K562 (cell line): ENCODE data around the gene ITPR3. TPM values are rescaled to one million over a fixed set of nuclear protein-coding genes. Genes with fewer than 3 reads are reported as not detected.
A peak's percentile ranks its signal among the peaks of the same experiment; 100 is the strongest.

Experiments used
- CXXC5 ChIP-seq: fragments of 250-450 bp; sonication (Bioruptor Pico); IDR thresholded peaks from 2 replicates; pipeline ENCODE4 v1.8.0; 2022; ENCODE audit warnings: inconsistent platforms, mild to moderate bottlenecking, moderate library complexity
- E2F6 ChIP-seq, 2 experiments: IDR thresholded peaks; 2 replicates each; pipeline ENCODE4 v1.6.1; 2011; ENCODE audit warnings: borderline replicate concordance in 1 of 2, control low read depth in 1 of 2, low read depth in 1 of 2, low read length in 1 of 2, mild to moderate bottlenecking in 1 of 2, mixed read lengths in 1 of 2, moderate library complexity in 1 of 2; ENCODE audit not compliant: insufficient read depth in 1 of 2, insufficient read length in 1 of 2, poor library complexity in 1 of 2, severe bottlenecking in 1 of 2; ENCODE audit errors: extremely low read depth in 1 of 2
- ETV1 ChIP-seq: fragments of 450-650 bp; conservative IDR thresholded peaks from 2 replicates; pipeline ENCODE4 v1.6.1; 2016; ENCODE audit warnings: missing genetic modification characterization, control low read depth, low read depth, missing compliant biosample characterization
- FOS ChIP-seq: IDR thresholded peaks from 3 replicates; pipeline ENCODE4 v1.6.1; 2011; ENCODE audit not compliant: insufficient read length; ENCODE audit errors: extremely low read depth
- HBP1 ChIP-seq: fragments of 450-650 bp; formaldehyde crosslinking; IDR thresholded peaks from 2 replicates; pipeline ENCODE4 v1.4.0; 2022; ENCODE audit warnings: missing genetic modification characterization
- MXI1 ChIP-seq: IDR thresholded peaks from 2 replicates; pipeline ENCODE4 v1.6.1; 2011; ENCODE audit warnings: low read depth, mild to moderate bottlenecking, improper control_type of control experiment, low read length
- NFATC3 ChIP-seq: fragments of 450-650 bp; IDR thresholded peaks from 2 replicates; pipeline ENCODE4 v1.6.1; 2017; ENCODE audit warnings: mild to moderate bottlenecking
- NRF1 ChIP-seq, 2 experiments: fragments of 450-650 bp; IDR thresholded peaks in 1 of 2; conservative IDR thresholded peaks in 1 of 2; 2 replicates each; pipeline ENCODE4 v1.6.1; 2014; ENCODE audit warnings: mild to moderate bottlenecking in 2 of 2
- PYGO2 ChIP-seq: fragments of 450-650 bp; IDR thresholded peaks from 2 replicates; pipeline ENCODE4 v1.6.1; 2016; ENCODE audit warnings: mild to moderate bottlenecking, missing genetic modification characterization, moderate library complexity, missing compliant biosample characterization
- TRIM24 ChIP-seq, 2 experiments: fragments of 450-650 bp; IDR thresholded peaks; 2 replicates each; pipeline ENCODE4 v1.6.1; 2016
- YY1 ChIP-seq, 3 experiments: IDR thresholded peaks; 2 replicates each; pipeline ENCODE4 v1.6.1; 2011; ENCODE audit warnings: low read length in 2 of 3, mild to moderate bottlenecking in 2 of 3, moderate library complexity in 2 of 3, borderline replicate concordance in 1 of 3, control low read depth in 1 of 3, low read depth in 1 of 3; ENCODE audit not compliant: insufficient read depth in 3 of 3, insufficient replicate concordance in 2 of 3, control insufficient read depth in 1 of 3, insufficient read length in 1 of 3; ENCODE audit errors: extremely low read depth in 1 of 3
- ZNF77 ChIP-seq: fragments of 250-450 bp; sonication (Bioruptor Pico); IDR thresholded peaks from 2 replicates; pipeline ENCODE4 v1.5.0; 2020
- polyA plus RNA-seq, 8 experiments: library from polyadenylated mRNA; depleted of rRNA in 4 of 8; stranded (reverse) in 5 of 8; unstranded in 3 of 8; fragments of >200 nt; fragmentation: Nextera tagmentation in 2 of 8; fragmentation: Illumina TruSeq in 1 of 8; extraction: Ambion mirVana in 2 of 8; extraction: Trizol in 1 of 8; gene quantifications; 2 replicates each; pipeline versions ENCODE4 v1.2.1 to v1.2.3, GENCODE V29; 2011 to 2014; ENCODE audit warnings: inconsistent platforms in 1 of 8, missing spikeins in 1 of 8
- total RNA-seq, 7 experiments: library from RNA; depleted of rRNA in 6 of 7; stranded (reverse); fragments of >200 nt in 6 of 7; fragmentation: Illumina TruSeq in 2 of 7; extraction: Trizol in 2 of 7; gene quantifications; 2 replicates each; pipeline versions ENCODE4 v1.2.1 to v1.2.3, GENCODE V29; 2011 to 2021; ENCODE audit warnings: low replicate concordance in 1 of 7
- TF ChIP-seq, protein P1 (sequence below): sonication (generic); formaldehyde crosslinking; IDR thresholded peaks from 2 replicates; pipeline ENCODE4 v1.8.1; 2023; ENCODE audit warnings: missing genetic modification reagents, mild to moderate bottlenecking, borderline replicate concordance
- TF ChIP-seq, protein P2 (sequence below): fragments of 250-450 bp; sonication (Bioruptor Pico); IDR thresholded peaks from 2 replicates; pipeline ENCODE4 v1.5.0; 2022; ENCODE audit warnings: mild to moderate bottlenecking

The ITPR3 gene
- total and polyA plus RNA-seq, 9 of the 15 experiments (the other 6 are each of a cell fraction or from before 2014, with no cell fraction given), result 0.39 to 35.7 (median 13.2) TPM

DNA sequence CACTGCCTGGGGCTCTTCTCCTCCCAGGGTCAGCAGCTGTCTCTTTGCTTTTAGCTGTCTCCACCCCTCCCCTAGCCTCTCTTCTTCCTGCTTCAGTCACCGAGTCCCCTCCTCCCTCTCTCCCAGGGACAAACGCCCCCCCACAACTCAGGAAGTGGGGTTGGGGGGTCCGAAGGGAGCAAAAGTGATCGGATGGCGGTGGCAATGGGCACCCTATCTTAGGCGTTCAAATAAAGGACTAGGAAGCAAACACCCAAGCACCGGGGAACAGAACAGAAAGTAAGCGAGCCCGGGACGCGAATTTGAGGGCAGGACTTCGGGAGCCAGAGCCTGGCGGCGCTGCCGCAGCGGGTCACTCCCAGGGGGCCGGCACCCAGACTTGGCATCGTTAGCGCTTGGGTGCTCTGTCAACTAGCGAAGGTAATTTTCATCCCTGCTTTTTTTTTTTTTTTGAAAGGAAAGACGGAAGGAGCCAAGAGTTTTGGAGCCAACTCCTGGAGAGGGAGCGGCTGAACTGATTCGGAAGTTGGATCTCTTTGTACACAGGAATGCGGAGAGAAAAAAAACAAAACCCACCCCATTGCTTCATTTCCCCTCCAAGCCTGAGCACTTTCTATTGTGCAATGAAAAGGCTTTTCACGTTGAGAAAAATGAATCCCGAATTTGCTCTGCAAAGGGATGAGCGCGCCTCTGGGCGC is 815 bp upstream of the ITPR3 start (continued):
- peak in 1 of 2 experiments; percentile 25 for TF ChIP-seq E2F6 (IDR thresholded peaks at IDR 0.05; ENCODE audit: borderline replicate concordance in 1 of 2, extremely low read depth in 1 of 2, insufficient read depth in 1 of 2, insufficient read length in 1 of 2, low read depth in 1 of 2, low read length in 1 of 2, poor library complexity in 1 of 2, severe bottlenecking in 1 of 2)
- TF ChIP-seq MXI1, result no peak
- TF ChIP-seq NFATC3, result peak; percentile 83; the same call in 1 of the 2 replicates
- TF ChIP-seq CXXC5 (CRISPR knock-in tag), result peak; percentile 9; the same call in 1 of the 2 replicates
- TF ChIP-seq, protein P1, sequence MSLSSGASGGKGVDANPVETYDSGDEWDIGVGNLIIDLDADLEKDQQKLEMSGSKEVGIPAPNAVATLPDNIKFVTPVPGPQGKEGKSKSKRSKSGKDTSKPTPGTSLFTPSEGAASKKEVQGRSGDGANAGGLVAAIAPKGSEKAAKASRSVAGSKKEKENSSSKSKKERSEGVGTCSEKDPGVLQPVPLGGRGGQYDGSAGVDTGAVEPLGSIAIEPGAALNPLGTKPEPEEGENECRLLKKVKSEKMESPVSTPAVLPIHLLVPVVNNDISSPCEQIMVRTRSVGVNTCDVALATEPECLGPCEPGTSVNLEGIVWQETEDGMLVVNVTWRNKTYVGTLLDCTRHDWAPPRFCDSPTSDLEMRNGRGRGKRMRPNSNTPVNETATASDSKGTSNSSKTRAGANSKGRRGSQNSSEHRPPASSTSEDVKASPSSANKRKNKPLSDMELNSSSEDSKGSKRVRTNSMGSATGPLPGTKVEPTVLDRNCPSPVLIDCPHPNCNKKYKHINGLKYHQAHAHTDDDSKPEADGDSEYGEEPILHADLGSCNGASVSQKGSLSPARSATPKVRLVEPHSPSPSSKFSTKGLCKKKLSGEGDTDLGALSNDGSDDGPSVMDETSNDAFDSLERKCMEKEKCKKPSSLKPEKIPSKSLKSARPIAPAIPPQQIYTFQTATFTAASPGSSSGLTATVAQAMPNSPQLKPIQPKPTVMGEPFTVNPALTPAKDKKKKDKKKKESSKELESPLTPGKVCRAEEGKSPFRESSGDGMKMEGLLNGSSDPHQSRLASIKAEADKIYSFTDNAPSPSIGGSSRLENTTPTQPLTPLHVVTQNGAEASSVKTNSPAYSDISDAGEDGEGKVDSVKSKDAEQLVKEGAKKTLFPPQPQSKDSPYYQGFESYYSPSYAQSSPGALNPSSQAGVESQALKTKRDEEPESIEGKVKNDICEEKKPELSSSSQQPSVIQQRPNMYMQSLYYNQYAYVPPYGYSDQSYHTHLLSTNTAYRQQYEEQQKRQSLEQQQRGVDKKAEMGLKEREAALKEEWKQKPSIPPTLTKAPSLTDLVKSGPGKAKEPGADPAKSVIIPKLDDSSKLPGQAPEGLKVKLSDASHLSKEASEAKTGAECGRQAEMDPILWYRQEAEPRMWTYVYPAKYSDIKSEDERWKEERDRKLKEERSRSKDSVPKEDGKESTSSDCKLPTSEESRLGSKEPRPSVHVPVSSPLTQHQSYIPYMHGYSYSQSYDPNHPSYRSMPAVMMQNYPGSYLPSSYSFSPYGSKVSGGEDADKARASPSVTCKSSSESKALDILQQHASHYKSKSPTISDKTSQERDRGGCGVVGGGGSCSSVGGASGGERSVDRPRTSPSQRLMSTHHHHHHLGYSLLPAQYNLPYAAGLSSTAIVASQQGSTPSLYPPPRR (CRISPR knock-in tag), result no peak
- TF ChIP-seq ETV1, result peak; percentile 35; the same call in 1 of the 2 replicates
- TF ChIP-seq ZNF77 (CRISPR knock-in tag), result no peak
- TF ChIP-seq NRF1 (conservative IDR thresholded peaks at IDR 0.05 in 1 of 2, IDR thresholded peaks at IDR 0.05 in 1 of 2), result no peak
- TF ChIP-seq FOS, result no peak
- TF ChIP-seq YY1 (IDR thresholded peaks at IDR 0.05; ENCODE audit: borderline replicate concordance in 1 of 3, control insufficient read depth in 1 of 3, extremely low read depth in 1 of 3, insufficient read depth in 3 of 3, insufficient read length in 1 of 3, insufficient replicate concordance in 2 of 3, low read depth in 1 of 3, low read length in 2 of 3), result no peak
- no peak for TF ChIP-seq TRIM24 (IDR thresholded peaks at IDR 0.05)
- TF ChIP-seq, protein P2, sequence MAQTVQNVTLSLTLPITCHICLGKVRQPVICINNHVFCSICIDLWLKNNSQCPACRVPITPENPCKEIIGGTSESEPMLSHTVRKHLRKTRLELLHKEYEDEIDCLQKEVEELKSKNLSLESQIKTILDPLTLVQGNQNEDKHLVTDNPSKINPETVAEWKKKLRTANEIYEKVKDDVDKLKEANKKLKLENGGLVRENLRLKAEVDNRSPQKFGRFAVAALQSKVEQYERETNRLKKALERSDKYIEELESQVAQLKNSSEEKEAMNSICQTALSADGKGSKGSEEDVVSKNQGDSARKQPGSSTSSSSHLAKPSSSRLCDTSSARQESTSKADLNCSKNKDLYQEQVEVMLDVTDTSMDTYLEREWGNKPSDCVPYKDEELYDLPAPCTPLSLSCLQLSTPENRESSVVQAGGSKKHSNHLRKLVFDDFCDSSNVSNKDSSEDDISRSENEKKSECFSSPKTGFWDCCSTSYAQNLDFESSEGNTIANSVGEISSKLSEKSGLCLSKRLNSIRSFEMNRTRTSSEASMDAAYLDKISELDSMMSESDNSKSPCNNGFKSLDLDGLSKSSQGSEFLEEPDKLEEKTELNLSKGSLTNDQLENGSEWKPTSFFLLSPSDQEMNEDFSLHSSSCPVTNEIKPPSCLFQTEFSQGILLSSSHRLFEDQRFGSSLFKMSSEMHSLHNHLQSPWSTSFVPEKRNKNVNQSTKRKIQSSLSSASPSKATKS (CRISPR knock-in tag), result no peak
- TF ChIP-seq PYGO2, result no peak
- no peak for TF ChIP-seq HBP1
